GM19468 (cell line): ENCODE measurements around the gene SACS.
"Not testable (repeated sequence)": the region's sequence is repeated elsewhere in the genome, so short reads cannot be mapped to it uniquely, and the experiment has no call there.

ENCODE experiments used
- ATAC-seq: cut with Tn5 transposase; IDR thresholded peaks from one replicate; pipeline ENCODE4 v1.9.1; 2021; ENCODE audit warnings: mild to moderate bottlenecking, moderate library complexity, moderate number of reproducible peaks; ENCODE audit not compliant: unreplicated experiment; ENCODE audit errors: extremely low read depth

Gene SACS

GRCh38 chr13:23455401-23456185, 22.1 kb upstream of the SACS start:
- no peak for ATAC-seq

- no peak for ATAC-seq
Measured at GRCh38 chr13:23453132-23453531, 19.6 kb upstream of the SACS start.

- ATAC-seq = no peak
Measured at GRCh38 chr13:23450340-23451046, 17.0 kb upstream of the SACS start.

GRCh38 chr13:23449398-23450162, 16.1 kb upstream of the SACS start:
- ATAC-seq = no peak

- ATAC-seq = no peak
Measured at GRCh38 chr13:23447927-23448326, 14.4 kb upstream of the SACS start.

GRCh38 chr13:23445794-23446193, 12.3 kb upstream of the SACS start:
- ATAC-seq = no peak

GRCh38 chr13:23443878-23444277, 10.4 kb upstream of the SACS start:
- no peak for ATAC-seq

- ATAC-seq = no peak
Measured at GRCh38 chr13:23443110-23443509, 9.6 kb upstream of the SACS start.

GRCh38 chr13:23440821-23441618, 7.5 kb upstream of the SACS start:
- ATAC-seq = no peak

GRCh38 chr13:23440324-23440723, 6.8 kb upstream of the SACS start:
- not testable (repeated sequence) for ATAC-seq

- no peak for ATAC-seq
Measured at GRCh38 chr13:23437916-23438315, 4.4 kb upstream of the SACS start.

- no peak for ATAC-seq
Measured at GRCh38 chr13:23436680-23437079, 3.2 kb upstream of the SACS start.

- no peak for ATAC-seq
Measured at GRCh38 chr13:23434491-23434890, 989 bp upstream of the SACS start.

GRCh38 chr13:23432626-23433025, 876 bp downstream of the SACS start:
- ATAC-seq = no peak

- ATAC-seq = no peak
Measured at GRCh38 chr13:23430664-23431063, 2.8 kb downstream of the SACS start.

- ATAC-seq = no peak
Measured at GRCh38 chr13:23427881-23428528, 5.5 kb downstream of the SACS start.

GRCh38 chr13:23427342-23427843, 6.1 kb downstream of the SACS start:
- ATAC-seq = no peak

GRCh38 chr13:23421596-23421995, 11.9 kb downstream of the SACS start:
- no peak for ATAC-seq
